HL-60 (cell line): Measurements from ENCODE around the gene B4GALT2.

Experiments
- DNase-seq, 2 experiments: peaks; one replicate each; pipeline ENCODE4 v3.0.0-alpha.2; 2010 to 2020; ENCODE audit warnings: low read depth in 1 of 2, low spot score in 1 of 2
- H3K27ac ChIP-seq: fragments of 250-450 bp; sonication (Bioruptor Pico); replicated peaks from 2 replicates; pipeline ENCODE4 v1.5.1; 2020; ENCODE audit warnings: mild to moderate bottlenecking, moderate library complexity
- H3K27me3 ChIP-seq: fragments of 250-450 bp; sonication (Bioruptor Pico); 2 replicates; pipeline ENCODE4 v1.5.1; 2021; ENCODE audit warnings: mild to moderate bottlenecking, moderate library complexity; ENCODE audit not compliant: insufficient read depth, poor library complexity, severe bottlenecking
- H3K4me3 ChIP-seq: replicated peaks from 2 replicates; pipeline ENCODE4 v1.5.1; 2011; ENCODE audit warnings: mild to moderate bottlenecking, control low read depth, low read length; ENCODE audit not compliant: insufficient read depth
- GABPA ChIP-seq: IDR thresholded peaks from 2 replicates; pipeline ENCODE4 v1.6.1; 2012; ENCODE audit warnings: low read depth
- POLR2AphosphoS5 ChIP-seq: IDR thresholded peaks from 2 replicates; pipeline ENCODE4 v1.6.1; 2012; ENCODE audit warnings: low read depth
- SPI1 ChIP-seq: IDR thresholded peaks from 2 replicates; pipeline ENCODE4 v1.6.1; 2012; ENCODE audit warnings: low read depth, mild to moderate bottlenecking, borderline replicate concordance
- TF ChIP-seq, protein P1 (sequence below): IDR thresholded peaks from 2 replicates; pipeline ENCODE4 v1.6.1; 2012; ENCODE audit warnings: low read depth; ENCODE audit not compliant: insufficient replicate concordance
- TF ChIP-seq, protein P2 (sequence below): IDR thresholded peaks from one replicate; pipeline ENCODE4 v1.5.1; 2011; ENCODE audit warnings: low read length, control low read depth, inconsistent platforms; ENCODE audit not compliant: insufficient read depth

Gene B4GALT2

DNA sequence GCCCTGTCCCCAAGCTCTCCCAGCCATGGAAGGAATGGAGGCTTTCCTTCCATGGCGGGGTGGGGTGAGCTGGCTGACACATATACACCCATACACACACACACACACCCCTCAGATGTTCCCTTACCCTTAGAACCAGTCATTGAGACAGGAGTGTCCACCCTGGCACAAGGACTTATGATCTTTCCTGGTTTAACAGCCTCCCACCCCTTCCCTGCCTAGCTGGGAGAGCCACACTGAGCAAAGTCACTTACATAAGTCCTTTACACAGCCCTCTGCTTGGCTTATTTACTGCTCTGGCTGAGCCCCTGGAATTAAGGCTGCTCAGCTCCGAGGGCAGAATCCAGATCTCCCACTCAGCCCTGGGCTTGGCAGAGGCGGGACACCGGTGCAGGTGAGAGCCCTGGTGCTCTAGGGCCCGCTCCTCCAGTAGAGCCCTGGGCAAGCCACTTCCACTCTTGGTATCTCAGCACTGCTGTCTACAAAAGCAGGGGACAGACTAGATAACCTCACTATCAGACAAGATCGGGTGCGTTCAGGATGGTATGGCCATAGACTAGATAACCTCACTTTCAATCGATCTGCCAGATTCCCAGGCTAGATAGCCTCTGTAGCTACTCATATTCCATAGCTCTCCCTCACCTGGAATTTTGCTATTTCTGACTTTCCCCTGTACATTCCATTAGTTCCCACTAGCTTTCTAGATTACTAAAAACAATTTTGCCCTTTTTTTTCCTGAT, 35.5 kb downstream of the B4GALT2 start:
- H3K4me3 ChIP-seq: no peak overlapping the region
- no peaks in the 10 kb centered on the region for H3K27me3 ChIP-seq
- no peak overlapping the region for H3K27ac ChIP-seq
- no peak for TF ChIP-seq GABPA
- TF ChIP-seq, protein P1, sequence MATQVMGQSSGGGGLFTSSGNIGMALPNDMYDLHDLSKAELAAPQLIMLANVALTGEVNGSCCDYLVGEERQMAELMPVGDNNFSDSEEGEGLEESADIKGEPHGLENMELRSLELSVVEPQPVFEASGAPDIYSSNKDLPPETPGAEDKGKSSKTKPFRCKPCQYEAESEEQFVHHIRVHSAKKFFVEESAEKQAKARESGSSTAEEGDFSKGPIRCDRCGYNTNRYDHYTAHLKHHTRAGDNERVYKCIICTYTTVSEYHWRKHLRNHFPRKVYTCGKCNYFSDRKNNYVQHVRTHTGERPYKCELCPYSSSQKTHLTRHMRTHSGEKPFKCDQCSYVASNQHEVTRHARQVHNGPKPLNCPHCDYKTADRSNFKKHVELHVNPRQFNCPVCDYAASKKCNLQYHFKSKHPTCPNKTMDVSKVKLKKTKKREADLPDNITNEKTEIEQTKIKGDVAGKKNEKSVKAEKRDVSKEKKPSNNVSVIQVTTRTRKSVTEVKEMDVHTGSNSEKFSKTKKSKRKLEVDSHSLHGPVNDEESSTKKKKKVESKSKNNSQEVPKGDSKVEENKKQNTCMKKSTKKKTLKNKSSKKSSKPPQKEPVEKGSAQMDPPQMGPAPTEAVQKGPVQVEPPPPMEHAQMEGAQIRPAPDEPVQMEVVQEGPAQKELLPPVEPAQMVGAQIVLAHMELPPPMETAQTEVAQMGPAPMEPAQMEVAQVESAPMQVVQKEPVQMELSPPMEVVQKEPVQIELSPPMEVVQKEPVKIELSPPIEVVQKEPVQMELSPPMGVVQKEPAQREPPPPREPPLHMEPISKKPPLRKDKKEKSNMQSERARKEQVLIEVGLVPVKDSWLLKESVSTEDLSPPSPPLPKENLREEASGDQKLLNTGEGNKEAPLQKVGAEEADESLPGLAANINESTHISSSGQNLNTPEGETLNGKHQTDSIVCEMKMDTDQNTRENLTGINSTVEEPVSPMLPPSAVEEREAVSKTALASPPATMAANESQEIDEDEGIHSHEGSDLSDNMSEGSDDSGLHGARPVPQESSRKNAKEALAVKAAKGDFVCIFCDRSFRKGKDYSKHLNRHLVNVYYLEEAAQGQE: no peak
- TF ChIP-seq, protein P2, sequence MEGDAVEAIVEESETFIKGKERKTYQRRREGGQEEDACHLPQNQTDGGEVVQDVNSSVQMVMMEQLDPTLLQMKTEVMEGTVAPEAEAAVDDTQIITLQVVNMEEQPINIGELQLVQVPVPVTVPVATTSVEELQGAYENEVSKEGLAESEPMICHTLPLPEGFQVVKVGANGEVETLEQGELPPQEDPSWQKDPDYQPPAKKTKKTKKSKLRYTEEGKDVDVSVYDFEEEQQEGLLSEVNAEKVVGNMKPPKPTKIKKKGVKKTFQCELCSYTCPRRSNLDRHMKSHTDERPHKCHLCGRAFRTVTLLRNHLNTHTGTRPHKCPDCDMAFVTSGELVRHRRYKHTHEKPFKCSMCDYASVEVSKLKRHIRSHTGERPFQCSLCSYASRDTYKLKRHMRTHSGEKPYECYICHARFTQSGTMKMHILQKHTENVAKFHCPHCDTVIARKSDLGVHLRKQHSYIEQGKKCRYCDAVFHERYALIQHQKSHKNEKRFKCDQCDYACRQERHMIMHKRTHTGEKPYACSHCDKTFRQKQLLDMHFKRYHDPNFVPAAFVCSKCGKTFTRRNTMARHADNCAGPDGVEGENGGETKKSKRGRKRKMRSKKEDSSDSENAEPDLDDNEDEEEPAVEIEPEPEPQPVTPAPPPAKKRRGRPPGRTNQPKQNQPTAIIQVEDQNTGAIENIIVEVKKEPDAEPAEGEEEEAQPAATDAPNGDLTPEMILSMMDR: no peak
- no peak for TF ChIP-seq POLR2AphosphoS5
- DNase-seq: no peak

DNA sequence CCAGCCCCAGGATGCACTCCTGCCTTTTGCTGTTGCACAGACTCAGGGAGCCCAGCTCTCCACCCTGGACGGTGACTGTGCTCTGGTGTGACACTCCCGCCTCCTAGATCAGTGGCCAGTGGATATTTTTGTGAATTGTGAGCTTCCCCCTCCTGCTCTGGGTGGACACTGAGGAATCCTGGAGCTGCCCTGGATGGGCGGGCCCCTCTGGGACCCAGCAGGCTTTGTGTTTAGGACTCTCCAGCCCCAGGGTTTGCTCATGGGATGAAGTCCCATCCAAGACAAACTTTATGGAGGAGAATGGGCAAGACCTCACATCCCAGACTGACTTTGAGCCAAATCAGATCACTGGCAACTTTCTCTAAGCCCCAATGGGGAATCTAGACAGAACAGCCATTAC, 36.2 kb downstream of the B4GALT2 start:
- no peak for TF ChIP-seq SPI1
- TF ChIP-seq, protein P1: no peak
- no peak for TF ChIP-seq POLR2AphosphoS5
- TF ChIP-seq, protein P2: no peak
- no peak for TF ChIP-seq GABPA
- Histone ChIP-seq H3K27ac (no peak overlapping the region), H3K27me3 (no peaks in the 10 kb centered on the region), H3K4me3 (no peak overlapping the region)
- DNase-seq: no peak

DNA sequence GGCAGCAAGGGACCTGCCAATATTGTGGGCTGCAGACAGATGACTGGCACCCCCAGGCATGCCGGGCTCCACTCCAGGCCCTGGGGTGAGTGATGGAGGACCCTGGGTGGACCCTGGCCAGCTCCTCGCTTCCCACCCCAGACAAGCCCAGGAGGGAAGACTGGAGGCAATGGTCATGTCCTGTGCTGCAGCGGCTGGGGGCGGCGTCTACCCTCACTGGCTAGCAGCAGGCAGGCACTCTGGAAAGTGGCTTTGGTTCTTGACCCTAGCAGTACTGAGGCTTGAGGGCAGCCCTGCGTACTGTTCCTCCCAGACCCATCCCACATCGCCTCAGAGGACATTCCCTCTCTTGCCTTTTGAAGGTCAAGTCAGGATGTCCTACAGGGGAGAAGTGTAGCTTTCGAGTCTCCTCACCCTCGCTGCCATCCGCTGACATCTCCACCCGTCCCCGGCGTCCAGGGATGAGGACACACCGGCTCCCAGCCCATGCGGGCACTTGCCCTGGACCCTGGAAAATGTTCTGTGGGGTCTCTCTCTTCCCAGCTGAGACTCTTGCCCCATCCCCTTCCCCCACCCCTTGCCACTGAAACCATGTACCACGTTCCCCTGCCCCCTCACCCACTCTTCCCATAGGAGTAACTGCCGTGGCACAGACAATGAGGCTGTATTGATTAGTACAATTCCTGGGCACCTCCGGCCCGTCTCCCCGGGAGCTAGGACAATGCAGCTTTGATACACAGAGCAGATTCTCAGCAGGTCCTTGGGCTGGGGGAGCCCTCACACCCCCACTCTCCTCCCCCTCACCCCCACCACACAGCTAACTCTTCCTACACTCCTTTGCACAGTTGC, 37.3 kb downstream of the B4GALT2 start:
- no peak for TF ChIP-seq POLR2AphosphoS5
- TF ChIP-seq, protein P2: no peak
- no peak for TF ChIP-seq SPI1
- TF ChIP-seq, protein P1: no peak
- H3K4me3 ChIP-seq: no peak overlapping the region
- DNase-seq: no peak
- no peak overlapping the region for H3K27ac ChIP-seq
- no peaks in the 10 kb centered on the region for H3K27me3 ChIP-seq
